Activated CD4-positive, alpha-beta T cell treated with anti-CD3 and anti-CD28 coated beads, Interleukin-2, amount 10 ng/mL, durations not matched to agents 24 days and 14 days (primary cell): ENCODE measurements around the gene IFT22. TPM values are rescaled to one million over a fixed set of nuclear protein-coding genes. Genes with fewer than 3 reads are reported as not detected.
"Not testable (repeated sequence)": the region's sequence is repeated elsewhere in the genome, so short reads cannot be mapped to it uniquely, and the experiment has no call there.

Source experiments
- DNase-seq: peaks from one replicate; pipeline ENCODE4 v3.0.0; 2022
- H3K27ac Mint-ChIP-seq: one replicate; pipeline ENCODE4 v1.8.0; 2022; ENCODE audit warnings: mild to moderate bottlenecking, mixed read lengths
- H3K27me3 Mint-ChIP-seq: one replicate; pipeline ENCODE4 v1.8.0; 2022; ENCODE audit warnings: mixed read lengths
- H3K36me3 Mint-ChIP-seq: one replicate; pipeline ENCODE4 v1.8.0; 2022; ENCODE audit warnings: low read depth, mild to moderate bottlenecking, mixed read lengths
- H3K4me1 Mint-ChIP-seq: one replicate; pipeline ENCODE4 v1.8.0; 2021; ENCODE audit warnings: mixed read lengths
- H3K4me3 Mint-ChIP-seq: one replicate; pipeline ENCODE4 v1.8.0; 2022; ENCODE audit warnings: mild to moderate bottlenecking, moderate library complexity, mixed read lengths
- H3K9me3 Mint-ChIP-seq: one replicate; pipeline ENCODE4 v1.8.0; 2021; ENCODE audit warnings: mixed read lengths
- intact Hi-C: fragments of 100-400 bp; cut with micrococcal nuclease; formaldehyde crosslinking; loops from one replicate; pipeline ENCODE4 v1.15.1; 2023
- total RNA-seq: library from RNA; stranded (reverse); gene quantifications from 2 replicates; pipeline ENCODE4 v1.2.3, GENCODE V29; 2022

Gene IFT22
- total RNA-seq, 1 donor from 2014 or later, result 6.6 TPM

- Mint-ChIP-seq H3K27ac (no peak overlapping the region), H3K9me3 (peaks cover 19% of the 10 kb centered on the region), H3K4me3 (no peak overlapping the region), H3K27me3 (peaks cover 42% of the 10 kb centered on the region), H3K4me1 (no peaks in the 10 kb centered on the region), H3K36me3 (peaks cover 14% of the 10 kb centered on the region)
- no peak for DNase-seq
- intact Hi-C loops, result loop anchor here (10.0 kb wide), 1 partner anchor 126 kb away; no protein-coding TSS in a partner anchor
These were observed 20.9 kb downstream of the IFT22 start for GRCh38 chr7:101300465-101301376.

GRCh38 chr7:101299511-101300464 lies 21.8 kb downstream of the IFT22 start:
- Mint-ChIP-seq H3K9me3 (peaks cover 18% of the 10 kb centered on the region), H3K27ac (no peak overlapping the region), H3K36me3 (peaks cover 14% of the 10 kb centered on the region), H3K27me3 (peaks cover 41% of the 10 kb centered on the region), H3K4me3 (no peak overlapping the region), H3K4me1 (no peaks in the 10 kb centered on the region)
- intact Hi-C loops, result loop anchor here (10.0 kb wide), 1 partner anchor 125 kb away; no protein-coding TSS in a partner anchor
- DNase-seq, result no peak

DNA sequence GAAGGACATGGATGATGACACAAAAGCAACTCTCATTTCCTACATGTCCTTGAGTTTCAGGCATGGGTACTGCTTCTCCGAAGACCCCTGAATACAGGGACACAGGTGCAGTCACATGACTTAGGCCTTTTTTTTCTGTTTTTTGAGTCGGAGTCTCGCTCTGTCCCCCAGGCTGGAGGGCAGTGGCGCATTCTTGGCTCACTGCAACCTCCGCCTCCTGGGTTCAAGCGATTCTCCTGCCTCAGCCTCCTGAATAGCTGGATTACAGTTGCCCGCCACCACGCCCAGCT lies 26.8 kb downstream of the IFT22 start:
- Mint-ChIP-seq H3K27ac (no peak overlapping the region), H3K4me1 (peaks cover 8% of the 10 kb centered on the region), H3K9me3 (no peaks in the 10 kb centered on the region), H3K36me3 (no peaks in the 10 kb centered on the region), H3K27me3 (peaks cover 24% of the 10 kb centered on the region), H3K4me3 (no peak overlapping the region)
- no peak for DNase-seq
- intact Hi-C loops, result no loop called here

DNA sequence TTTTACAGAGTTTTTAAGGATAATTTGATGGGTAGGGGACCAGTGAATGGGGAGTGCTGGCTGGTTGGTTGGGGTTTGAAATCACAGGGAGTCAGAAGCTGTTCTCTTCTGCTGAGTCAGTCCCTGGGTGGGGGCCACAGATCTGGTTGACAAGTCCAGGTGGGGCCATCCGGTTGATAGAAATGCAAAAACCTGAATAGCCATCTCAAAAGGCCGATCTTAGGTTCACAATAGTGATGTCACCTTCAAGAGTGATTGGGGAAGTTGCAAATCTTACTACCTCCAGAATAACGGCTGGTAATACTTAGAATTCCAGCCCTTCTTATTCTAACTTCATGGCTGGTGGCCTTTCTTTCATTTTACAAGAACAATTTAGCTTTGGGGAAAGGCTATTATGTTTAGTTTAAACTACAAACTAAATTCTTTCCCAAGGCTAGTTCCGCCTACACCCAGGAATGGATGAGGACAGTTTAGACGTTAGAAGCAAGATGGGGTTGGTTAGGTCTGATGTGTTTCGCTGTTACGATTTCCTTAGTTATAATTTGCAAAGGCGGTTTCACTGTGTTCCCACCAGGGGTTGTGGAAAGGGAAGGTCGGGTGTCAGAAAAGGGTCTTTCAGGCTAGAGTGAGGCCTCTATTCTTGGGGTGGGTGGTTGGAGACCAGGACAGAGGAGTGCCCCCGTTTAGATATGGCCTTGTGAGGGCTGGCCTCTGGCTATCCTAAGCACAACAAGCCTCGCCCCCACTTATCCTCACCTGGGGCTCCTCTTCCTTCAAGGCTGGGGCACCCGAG lies 27.4 kb downstream of the IFT22 start:
- DNase-seq, result no peak
- no peaks in the 10 kb centered on the region for H3K36me3 Mint-ChIP-seq
- intact Hi-C loops, result no loop called here
- H3K27me3 Mint-ChIP-seq, result peaks cover 25% of the 10 kb centered on the region
- H3K4me3 Mint-ChIP-seq, result no peak overlapping the region
- H3K27ac Mint-ChIP-seq, result no peak overlapping the region
- H3K4me1 Mint-ChIP-seq, result peaks cover 9% of the 10 kb centered on the region
- no peaks in the 10 kb centered on the region for H3K9me3 Mint-ChIP-seq

- intact Hi-C loops, DNase-seq, H3K9me3 Mint-ChIP-seq, H3K4me1 Mint-ChIP-seq, H3K36me3 Mint-ChIP-seq, H3K4me3 Mint-ChIP-seq, H3K27ac Mint-ChIP-seq: not testable (repeated sequence)
- H3K27me3 Mint-ChIP-seq, result peaks cover 27% of the 10 kb centered on the region
These were observed 28.3 kb downstream of the IFT22 start for GRCh38 chr7:101293069-101294021.

DNA sequence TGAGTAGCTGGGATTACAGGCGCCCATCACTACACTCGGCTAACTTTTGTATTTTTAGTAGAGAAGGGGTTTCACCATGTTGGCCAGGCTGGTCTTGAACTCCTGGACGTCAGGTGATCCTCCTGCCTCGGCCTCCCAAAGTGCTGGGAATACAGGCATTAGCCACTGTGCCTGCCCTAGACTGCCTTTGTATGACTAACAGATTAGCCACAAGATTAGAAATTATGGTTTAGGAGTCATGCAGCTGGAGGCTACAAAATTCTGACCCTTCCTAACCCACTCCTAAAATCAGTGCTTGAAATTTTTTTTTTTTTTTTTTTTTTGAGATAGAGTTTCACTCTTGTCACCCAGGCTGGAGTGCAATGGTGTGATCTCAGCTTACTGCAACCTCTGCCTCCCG lies 29.0 kb downstream of the IFT22 start:
- H3K4me3 Mint-ChIP-seq, intact Hi-C loops, H3K36me3 Mint-ChIP-seq, H3K27ac Mint-ChIP-seq, H3K9me3 Mint-ChIP-seq, DNase-seq, H3K4me1 Mint-ChIP-seq: not testable (repeated sequence)
- H3K27me3 Mint-ChIP-seq, result peaks cover 26% of the 10 kb centered on the region

GRCh38 chr7:101290186-101291037 lies 31.2 kb downstream of the IFT22 start:
- H3K27ac Mint-ChIP-seq, H3K9me3 Mint-ChIP-seq, H3K4me3 Mint-ChIP-seq, H3K36me3 Mint-ChIP-seq, intact Hi-C loops: not testable (repeated sequence)
- peak; percentile 88 for DNase-seq
- H3K4me1 Mint-ChIP-seq, result peaks cover 14% of the 10 kb centered on the region
- H3K27me3 Mint-ChIP-seq, result peaks cover 27% of the 10 kb centered on the region

DNA sequence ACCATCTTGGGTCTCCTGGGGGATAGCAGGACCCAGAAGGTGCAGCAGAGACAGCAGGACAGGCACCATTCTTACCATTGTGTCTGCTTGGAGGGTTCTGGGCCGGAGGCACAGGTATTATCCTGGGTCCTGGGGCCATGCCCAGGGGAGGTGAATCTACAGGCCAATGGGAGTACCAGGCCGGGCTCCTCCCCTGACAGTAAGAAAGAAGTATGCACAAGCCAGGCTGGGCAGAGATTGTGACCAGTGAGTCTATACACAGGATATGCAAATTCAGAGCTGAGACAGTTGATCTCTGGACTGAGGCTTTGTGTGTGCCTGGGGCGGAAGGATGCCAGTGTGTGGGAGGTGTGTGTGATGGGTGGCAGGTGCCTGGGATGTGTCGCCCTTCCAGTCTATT lies 31.9 kb downstream of the IFT22 start:
- H3K36me3 Mint-ChIP-seq, H3K27ac Mint-ChIP-seq, DNase-seq, H3K9me3 Mint-ChIP-seq, H3K4me3 Mint-ChIP-seq: not testable (repeated sequence)
- H3K4me1 Mint-ChIP-seq, result peaks cover 14% of the 10 kb centered on the region
- intact Hi-C loops, result loop anchor here (10.0 kb wide), 1 partner anchor 75 kb away; the partner anchor contains the start of genes PLOD3 and ZNHIT1
- peaks cover 27% of the 10 kb centered on the region for H3K27me3 Mint-ChIP-seq

- Mint-ChIP-seq H3K4me1 (peaks cover 14% of the 10 kb centered on the region), H3K36me3 (no peaks in the 10 kb centered on the region), H3K27me3 (peaks cover 23% of the 10 kb centered on the region), H3K9me3 (no peaks in the 10 kb centered on the region), H3K27ac (no peak overlapping the region), H3K4me3 (no peak overlapping the region)
- intact Hi-C loops, result loop anchor here (10.0 kb wide), 1 partner anchor 74 kb away; the partner anchor contains the start of genes PLOD3 and ZNHIT1
- no peak for DNase-seq
These were observed 33.2 kb downstream of the IFT22 start for GRCh38 chr7:101288439-101288838.

DNA sequence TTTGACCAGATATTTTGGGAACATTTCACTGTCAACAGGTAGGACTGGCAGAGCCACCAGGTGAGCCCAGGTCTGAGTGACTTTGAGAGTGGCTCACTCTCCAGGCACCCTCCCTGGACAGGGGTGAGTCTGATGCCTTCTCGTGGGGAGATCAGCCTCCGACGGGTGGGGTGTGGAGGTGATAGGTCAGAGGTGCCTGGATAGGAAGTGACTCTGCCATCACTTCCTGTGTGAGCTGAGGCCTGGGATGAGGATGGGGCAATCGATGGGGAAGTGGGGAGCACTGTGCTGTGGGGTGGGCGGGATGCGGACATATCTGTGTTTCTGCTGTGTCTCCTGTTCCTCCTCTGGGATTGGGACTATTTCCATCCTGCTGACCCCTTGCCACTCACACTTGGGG lies 34.6 kb downstream of the IFT22 start:
- H3K9me3 Mint-ChIP-seq, result no peaks in the 10 kb centered on the region
- H3K36me3 Mint-ChIP-seq, result no peaks in the 10 kb centered on the region
- peaks cover 19% of the 10 kb centered on the region for H3K27me3 Mint-ChIP-seq
- no peak overlapping the region for H3K27ac Mint-ChIP-seq
- H3K4me1 Mint-ChIP-seq, result peaks cover 14% of the 10 kb centered on the region
- no peak for DNase-seq
- intact Hi-C loops, result loop anchor here (10.0 kb wide), 1 partner anchor 72 kb away; the partner anchor contains the start of genes PLOD3 and ZNHIT1
- H3K4me3 Mint-ChIP-seq, result no peak overlapping the region

GRCh38 chr7:101285880-101286279 lies 35.7 kb downstream of the IFT22 start:
- Mint-ChIP-seq H3K4me1 (peaks cover 14% of the 10 kb centered on the region), H3K27me3 (peaks cover 17% of the 10 kb centered on the region)
- not testable (repeated sequence) for H3K36me3 Mint-ChIP-seq, H3K4me3 Mint-ChIP-seq, H3K9me3 Mint-ChIP-seq, H3K27ac Mint-ChIP-seq, DNase-seq
- intact Hi-C loops, result loop anchor here (10.0 kb wide), 1 partner anchor 71 kb away; the partner anchor contains the start of genes PLOD3 and ZNHIT1

GRCh38 chr7:101285171-101285570 lies 36.4 kb downstream of the IFT22 start:
- intact Hi-C loops, result loop anchor here (10.0 kb wide), 1 partner anchor 70 kb away; the partner anchor contains the start of genes PLOD3 and ZNHIT1
- peaks cover 7% of the 10 kb centered on the region for H3K4me1 Mint-ChIP-seq
- peaks cover 13% of the 10 kb centered on the region for H3K27me3 Mint-ChIP-seq
- H3K9me3 Mint-ChIP-seq, result no peaks in the 10 kb centered on the region
- no peak for DNase-seq
- H3K27ac Mint-ChIP-seq, result no peak overlapping the region
- no peak overlapping the region for H3K4me3 Mint-ChIP-seq
- H3K36me3 Mint-ChIP-seq, result no peaks in the 10 kb centered on the region
